HepG2 (cell line): ENCODE data around the gene PUS7. TPM values are rescaled to one million over a fixed set of nuclear protein-coding genes. Genes with fewer than 3 reads are reported as not detected.

ENCODE experiments used
- KLF11 ChIP-seq: IDR thresholded peaks from 2 replicates; pipeline ENCODE4 v1.6.1; 2016; ENCODE audit warnings: missing compliant biosample characterization
- KLF9 ChIP-seq: IDR thresholded peaks from 2 replicates; pipeline ENCODE4 v1.6.1; 2016; ENCODE audit warnings: low read depth
- MED8 ChIP-seq: sonication (generic); formaldehyde crosslinking; IDR thresholded peaks from 2 replicates; pipeline ENCODE4 v1.8.1; 2023; ENCODE audit warnings: mild to moderate bottlenecking, missing genetic modification reagents; ENCODE audit not compliant: insufficient replicate concordance
- MXD4 ChIP-seq: IDR thresholded peaks from 2 replicates; pipeline ENCODE4 v1.6.1; 2016; ENCODE audit warnings: mild to moderate bottlenecking, missing biosample characterization, missing genetic modification reagents
- NBN ChIP-seq: fragments of 450-650 bp; conservative IDR thresholded peaks from 2 replicates; pipeline ENCODE4 v1.6.1; 2017
- RBFOX2 ChIP-seq: fragments of 200-400 bp; formaldehyde crosslinking; IDR thresholded peaks from 2 replicates; pipeline ENCODE4 v1.6.1; 2017; ENCODE audit warnings: low read depth, mild to moderate bottlenecking, low read length
- SALL1 ChIP-seq: sonication (generic); formaldehyde crosslinking; IDR thresholded peaks from 2 replicates; pipeline ENCODE4 v1.8.0; 2022; ENCODE audit warnings: mild to moderate bottlenecking, missing genetic modification reagents
- TARDBP ChIP-seq: sonication (generic); formaldehyde crosslinking; IDR thresholded peaks from 2 replicates; pipeline ENCODE4 v1.8.0; 2022; ENCODE audit warnings: mild to moderate bottlenecking, missing genetic modification reagents
- ZFP41 ChIP-seq: sonication (generic); formaldehyde crosslinking; IDR thresholded peaks from 2 replicates; pipeline ENCODE4 v1.4.0; 2020; ENCODE audit warnings: mild to moderate bottlenecking, missing genetic modification reagents, borderline replicate concordance
- ZNF207 ChIP-seq: fragments of 450-650 bp; IDR thresholded peaks from 2 replicates; pipeline ENCODE4 v1.6.1; 2016; ENCODE audit warnings: antibody characterized with exemption, borderline replicate concordance
- ZNF263 ChIP-seq: sonication (generic); formaldehyde crosslinking; IDR thresholded peaks from 2 replicates; pipeline ENCODE4 v1.4.0; 2020; ENCODE audit warnings: missing genetic modification reagents
- ZNF326 ChIP-seq: sonication (generic); formaldehyde crosslinking; IDR thresholded peaks from 2 replicates; pipeline ENCODE4 v1.4.0; 2020; ENCODE audit warnings: missing genetic modification reagents, borderline replicate concordance
- ZNF672 ChIP-seq: sonication (generic); formaldehyde crosslinking; IDR thresholded peaks from 2 replicates; pipeline ENCODE4 v1.8.1; 2022; ENCODE audit warnings: missing genetic modification reagents
- ZNF761 ChIP-seq: sonication (generic); formaldehyde crosslinking; conservative IDR thresholded peaks from 2 replicates; pipeline ENCODE4 v1.4.0; 2020; ENCODE audit warnings: mild to moderate bottlenecking, missing genetic modification reagents
- ZNF775 ChIP-seq: sonication (generic); formaldehyde crosslinking; IDR thresholded peaks from 2 replicates; pipeline ENCODE4 v1.4.0; 2020; ENCODE audit warnings: missing genetic modification reagents, mild to moderate bottlenecking, moderate library complexity, borderline replicate concordance
- ZNF776 ChIP-seq: sonication (generic); formaldehyde crosslinking; IDR thresholded peaks from 2 replicates; pipeline ENCODE4 v1.4.0; 2020; ENCODE audit warnings: mild to moderate bottlenecking, missing genetic modification reagents
- ZSCAN30 ChIP-seq: sonication (generic); formaldehyde crosslinking; IDR thresholded peaks from 2 replicates; pipeline ENCODE4 v1.5.0; 2020; ENCODE audit warnings: mild to moderate bottlenecking, missing genetic modification reagents
- polyA plus RNA-seq, 8 experiments: library from polyadenylated mRNA; depleted of rRNA in 3 of 8; stranded (reverse) in 7 of 8; unstranded in 1 of 8; fragments of >200 nt; fragmentation: Illumina TruSeq in 4 of 8; extraction: Trizol in 4 of 8; gene quantifications; 2 replicates each; pipeline versions ENCODE4 v1.2.1 to v1.2.3, GENCODE V29; 2011 to 2016; ENCODE audit warnings: low read depth in 4 of 8, missing spikeins in 1 of 8, mixed read lengths in 1 of 8; ENCODE audit not compliant: insufficient read depth in 1 of 8
- total RNA-seq, 5 experiments: library from RNA; depleted of rRNA; stranded (reverse); fragments of >200 nt; fragmentation: Illumina TruSeq; extraction: Trizol; gene quantifications; 2 replicates each; pipeline ENCODE4 v1.2.3, GENCODE V29; 2016; ENCODE audit warnings: low read depth in 1 of 5
- TF ChIP-seq, protein P1 (sequence below): sonication (generic); formaldehyde crosslinking; IDR thresholded peaks from 2 replicates; pipeline ENCODE4 v1.8.0; 2022; ENCODE audit warnings: low read depth, missing genetic modification reagents
- TF ChIP-seq, protein P2 (sequence below): sonication (generic); formaldehyde crosslinking; IDR thresholded peaks from 2 replicates; pipeline ENCODE4 v1.4.0; 2020; ENCODE audit warnings: missing genetic modification reagents
- TF ChIP-seq, protein P3 (sequence below), 2 experiments: sonication (generic) in 1 of 2; formaldehyde crosslinking in 1 of 2; IDR thresholded peaks; 2 replicates each; pipeline versions ENCODE4 v1.4.0 to v1.6.1; 2016 to 2020; ENCODE audit warnings: borderline replicate concordance in 1 of 2, low read depth in 1 of 2, mild to moderate bottlenecking in 1 of 2, missing genetic modification reagents in 1 of 2

The PUS7 gene
- total and polyA plus RNA-seq, 2 of the 13 experiments (the other 11 are each of a cell fraction or from before 2014, with no cell fraction given): 14.4 to 41.2 TPM

DNA sequence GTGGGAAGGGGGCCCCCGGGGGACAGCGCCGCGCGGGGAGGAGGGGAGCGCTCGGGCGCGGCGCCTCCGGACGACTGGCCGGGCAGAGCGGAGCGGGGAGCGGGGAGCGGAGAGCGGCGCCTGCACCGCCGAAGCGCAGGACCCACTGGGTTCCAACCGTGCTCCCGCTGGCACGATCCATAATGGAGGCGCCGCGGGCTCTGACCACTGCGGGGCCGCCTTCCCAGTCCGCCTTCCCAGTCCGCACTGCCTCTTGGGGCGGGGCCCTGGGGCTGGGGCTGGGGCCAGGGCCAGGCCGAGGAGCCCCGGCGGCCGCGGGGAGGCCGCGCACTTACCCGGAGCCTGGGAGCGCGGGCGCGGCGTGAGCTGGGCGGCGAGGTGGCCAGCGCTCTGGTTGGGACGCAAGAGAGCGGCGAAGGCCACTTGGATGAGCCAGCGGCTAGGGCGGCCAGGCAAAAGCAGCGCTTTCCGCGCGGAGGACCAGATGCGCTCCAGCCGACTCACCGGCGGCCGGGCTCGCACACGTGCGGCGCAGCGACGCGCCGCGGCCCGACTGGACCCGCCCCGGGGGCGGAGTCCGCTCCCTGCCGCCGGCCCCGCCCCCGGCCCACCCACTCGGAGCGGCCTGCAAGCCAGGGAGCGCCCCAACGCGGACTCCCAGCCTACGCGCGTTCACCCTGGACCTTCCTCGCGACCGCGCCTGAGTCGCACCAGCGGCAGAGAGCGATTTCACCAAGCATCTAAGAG lies at the start of gene PUS7 (continued):
- TF ChIP-seq, protein P1, sequence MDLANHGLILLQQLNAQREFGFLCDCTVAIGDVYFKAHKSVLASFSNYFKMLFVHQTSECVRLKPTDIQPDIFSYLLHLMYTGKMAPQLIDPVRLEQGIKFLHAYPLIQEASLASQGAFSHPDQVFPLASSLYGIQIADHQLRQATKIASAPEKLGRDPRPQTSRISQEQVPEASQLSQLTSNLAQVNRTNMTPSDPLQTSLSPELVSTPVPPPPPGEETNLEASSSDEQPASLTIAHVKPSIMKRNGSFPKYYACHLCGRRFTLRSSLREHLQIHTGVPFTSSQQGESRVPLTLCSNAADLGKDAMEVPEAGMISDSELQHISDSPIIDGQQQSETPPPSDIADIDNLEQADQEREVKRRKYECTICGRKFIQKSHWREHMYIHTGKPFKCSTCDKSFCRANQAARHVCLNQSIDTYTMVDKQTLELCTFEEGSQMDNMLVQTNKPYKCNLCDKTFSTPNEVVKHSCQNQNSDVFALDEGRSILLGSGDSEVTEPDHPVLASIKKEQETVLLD (CRISPR knock-in tag): peak; percentile 72; the same call in 1 of the 2 replicates
- TF ChIP-seq SALL1 (CRISPR knock-in tag): peak; percentile 40; the same call in 1 of the 2 replicates
- TF ChIP-seq ZNF672 (CRISPR knock-in tag): no peak
- TF ChIP-seq, protein P2, sequence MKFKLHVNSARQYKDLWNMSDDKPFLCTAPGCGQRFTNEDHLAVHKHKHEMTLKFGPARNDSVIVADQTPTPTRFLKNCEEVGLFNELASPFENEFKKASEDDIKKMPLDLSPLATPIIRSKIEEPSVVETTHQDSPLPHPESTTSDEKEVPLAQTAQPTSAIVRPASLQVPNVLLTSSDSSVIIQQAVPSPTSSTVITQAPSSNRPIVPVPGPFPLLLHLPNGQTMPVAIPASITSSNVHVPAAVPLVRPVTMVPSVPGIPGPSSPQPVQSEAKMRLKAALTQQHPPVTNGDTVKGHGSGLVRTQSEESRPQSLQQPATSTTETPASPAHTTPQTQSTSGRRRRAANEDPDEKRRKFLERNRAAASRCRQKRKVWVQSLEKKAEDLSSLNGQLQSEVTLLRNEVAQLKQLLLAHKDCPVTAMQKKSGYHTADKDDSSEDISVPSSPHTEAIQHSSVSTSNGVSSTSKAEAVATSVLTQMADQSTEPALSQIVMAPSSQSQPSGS (CRISPR knock-in tag): no peak
- no peak for TF ChIP-seq KLF11 (CRISPR knock-in tag)
- TF ChIP-seq MED8 (CRISPR knock-in tag): peak; percentile 42
- peak; percentile 91 for TF ChIP-seq ZNF263 (CRISPR knock-in tag)
- TF ChIP-seq MXD4 (CRISPR knock-in tag): peak; percentile 42; the same call in 1 of the 2 replicates
- no peak for TF ChIP-seq ZNF775
- 0 out of 2 replicates have a peak, but pooled peaks have one; percentile 51 for TF ChIP-seq ZNF761 (CRISPR knock-in tag)
- no peak for TF ChIP-seq NBN
- TF ChIP-seq RBFOX2: peak; percentile 88
- TF ChIP-seq TARDBP (CRISPR knock-in tag): peak; percentile 44; the same call in 1 of the 2 replicates
- no peak for TF ChIP-seq ZNF207
- TF ChIP-seq ZSCAN30 (CRISPR knock-in tag): peak; percentile 73; the same call in 1 of the 2 replicates
- no peak for TF ChIP-seq KLF9 (CRISPR knock-in tag)
- TF ChIP-seq ZFP41: no peak
- TF ChIP-seq, protein P3, sequence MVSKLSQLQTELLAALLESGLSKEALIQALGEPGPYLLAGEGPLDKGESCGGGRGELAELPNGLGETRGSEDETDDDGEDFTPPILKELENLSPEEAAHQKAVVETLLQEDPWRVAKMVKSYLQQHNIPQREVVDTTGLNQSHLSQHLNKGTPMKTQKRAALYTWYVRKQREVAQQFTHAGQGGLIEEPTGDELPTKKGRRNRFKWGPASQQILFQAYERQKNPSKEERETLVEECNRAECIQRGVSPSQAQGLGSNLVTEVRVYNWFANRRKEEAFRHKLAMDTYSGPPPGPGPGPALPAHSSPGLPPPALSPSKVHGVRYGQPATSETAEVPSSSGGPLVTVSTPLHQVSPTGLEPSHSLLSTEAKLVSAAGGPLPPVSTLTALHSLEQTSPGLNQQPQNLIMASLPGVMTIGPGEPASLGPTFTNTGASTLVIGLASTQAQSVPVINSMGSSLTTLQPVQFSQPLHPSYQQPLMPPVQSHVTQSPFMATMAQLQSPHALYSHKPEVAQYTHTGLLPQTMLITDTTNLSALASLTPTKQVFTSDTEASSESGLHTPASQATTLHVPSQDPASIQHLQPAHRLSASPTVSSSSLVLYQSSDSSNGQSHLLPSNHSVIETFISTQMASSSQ (IDR thresholded peaks at IDR 0.05; ENCODE audit: low read depth): no peak
- TF ChIP-seq, protein P3 (CRISPR knock-in tag; IDR thresholded peaks at IDR 0.05; ENCODE audit: borderline replicate concordance): no peak; the same call in 1 of the 2 replicates
- peak; percentile 94 for TF ChIP-seq ZNF776
- TF ChIP-seq ZNF326: no peak
